GM10266 (cell line): Measurements from ENCODE around the gene PSMC5.

ENCODE experiments used
- DNase-seq: peaks from one replicate; pipeline ENCODE4 v3.0.0; 2012; ENCODE audit errors: extremely low spot score
- CTCF ChIP-seq: IDR thresholded peaks from 2 replicates; pipeline ENCODE4 v1.5.1; 2012; ENCODE audit warnings: mild to moderate bottlenecking, low read depth; ENCODE audit not compliant: control insufficient read depth, insufficient read depth; ENCODE audit errors: missing control alignments

Gene PSMC5

DNA sequence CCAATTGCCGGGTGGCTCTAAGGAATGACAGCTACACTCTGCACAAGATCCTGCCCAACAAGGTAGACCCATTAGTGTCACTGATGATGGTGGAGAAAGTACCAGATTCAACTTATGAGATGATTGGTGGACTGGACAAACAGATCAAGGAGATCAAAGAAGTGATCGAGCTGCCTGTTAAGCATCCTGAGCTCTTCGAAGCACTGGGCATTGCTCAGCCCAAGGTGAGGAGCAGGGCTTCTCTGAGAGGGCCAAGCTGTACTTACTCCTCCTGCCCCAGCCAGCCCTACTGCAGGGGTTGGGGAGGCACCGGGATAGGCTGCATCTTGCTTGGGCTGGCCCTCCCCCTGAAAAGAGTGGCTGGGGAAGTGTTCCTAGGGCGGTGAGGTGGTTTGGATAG lies 3.0 kb downstream of the PSMC5 start:
- no peak for TF ChIP-seq CTCF
- no peak for DNase-seq

GRCh38 chr17:63830904-63831491 lies 3.8 kb downstream of the PSMC5 start:
- TF ChIP-seq CTCF: no peak
- no peak for DNase-seq

- no peak for TF ChIP-seq CTCF
- no peak for DNase-seq
Observed at GRCh38 chr17:63831505-63831904, 4.3 kb downstream of the PSMC5 start.

- no peak for TF ChIP-seq CTCF
- no peak for DNase-seq
Observed at GRCh38 chr17:63832014-63832413, 4.8 kb downstream of the PSMC5 start.

- no peak for TF ChIP-seq CTCF
Observed at GRCh38 chr17:63832455-63832854, 5.2 kb downstream of the PSMC5 start.

DNA sequence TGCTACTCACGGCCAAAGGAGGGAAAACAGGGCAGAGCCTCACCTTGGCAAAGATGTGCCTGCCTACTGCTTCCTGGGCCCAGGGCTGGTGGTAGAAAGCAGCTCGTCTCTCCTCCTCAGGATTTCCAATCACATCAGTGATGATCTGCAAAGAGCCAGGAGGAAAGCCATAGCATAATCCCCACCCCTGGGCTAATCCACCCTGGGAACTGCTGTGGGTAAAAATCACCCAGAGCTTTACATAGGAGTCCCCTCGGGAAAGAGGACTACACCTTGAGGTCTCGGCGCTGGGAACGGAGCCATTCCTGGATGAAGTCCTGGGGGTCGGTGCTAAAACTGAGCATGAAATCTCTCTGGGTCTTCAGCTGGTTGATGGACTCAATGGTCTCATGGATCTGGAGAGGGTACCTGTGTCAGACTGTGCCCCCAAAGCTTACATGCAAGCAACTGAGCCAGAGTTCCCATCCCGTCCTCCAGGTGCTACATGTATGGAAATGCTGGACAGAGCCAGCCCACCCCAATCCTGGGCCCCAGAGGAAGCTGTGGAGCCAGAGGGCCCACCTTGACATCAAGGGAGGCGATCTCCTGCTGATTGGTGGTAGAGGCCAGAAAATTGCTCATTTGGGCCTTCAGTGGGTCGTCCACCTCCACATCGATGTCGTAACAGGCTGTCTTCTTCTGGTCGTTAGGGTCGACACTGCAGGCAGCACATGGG lies 6.0 kb downstream of the PSMC5 start:
- TF ChIP-seq CTCF: no peak
- DNase-seq: no peak

More at GRCh38 chr17:63832455-63832854, 5.2 kb downstream of the PSMC5 start:
- DNase-seq: no peak

- no peak for DNase-seq
- TF ChIP-seq CTCF: no peak
Observed at GRCh38 chr17:63833741-63834373, 6.6 kb downstream of the PSMC5 start.
